Body of pancreas (tissue), 4 donors: ENCODE results near the gene DOCK2. TPM values are rescaled to one million over a fixed set of nuclear protein-coding genes. Genes with fewer than 3 reads are reported as not detected.
"Not testable (repeated sequence)": the region's sequence is repeated elsewhere in the genome, so short reads cannot be mapped to it uniquely, and the experiment has no call there.

Source experiments
- ATAC-seq: fragments of 150-250 bp; one replicate; pipeline ENCODE4 v1.9.1; 2016
- DNase-seq, 4 donors: peaks; one replicate each; pipeline ENCODE4 v3.0.0-alpha.2; 2019
- H3K27ac ChIP-seq, 4 donors: fragments of 200-600 bp; sonication (generic); 1 replicate in 3 of 4; 2 replicates in 1 of 4; pipeline versions ENCODE4 v1.5.1 to v1.6.1; 2016 to 2019; ENCODE audit warnings: mild to moderate bottlenecking in 1 of 4, mixed read lengths in 1 of 4, moderate library complexity in 1 of 4
- H3K27me3 ChIP-seq, 2 donors: fragments of 200-600 bp; sonication (generic); one replicate each; pipeline ENCODE4 v1.6.0; 2016; ENCODE audit warnings: mild to moderate bottlenecking in 1 of 2
- H3K36me3 ChIP-seq, 2 donors: fragments of 200-600 bp; sonication (generic); replicated peaks in 1 of 2; 2 replicates each; pipeline ENCODE4 v1.5.1; 2016; ENCODE audit warnings: low read depth in 2 of 2; ENCODE audit not compliant: insufficient read depth in 1 of 2
- H3K4me1 ChIP-seq: fragments of 200-600 bp; sonication (generic); one replicate; pipeline ENCODE4 v1.6.0; 2016
- H3K4me3 ChIP-seq, 2 donors: fragments of 200-600 bp; sonication (generic); 1 replicate in 1 of 2; 2 replicates in 1 of 2; pipeline ENCODE4 v1.5.1; 2016 to 2019
- H3K9me3 ChIP-seq, 3 donors: fragments of 200-600 bp; sonication (generic); 1 replicate in 2 of 3; 2 replicates in 1 of 3; pipeline ENCODE4 v1.5.1; 2016
- CTCF ChIP-seq, 7 experiments: fragments of 450-650 bp in 4 of 7; fragments of 200-600 bp in 3 of 7; sonication (generic) in 3 of 7; IDR thresholded peaks; one replicate each; pipeline ENCODE4 v1.5.1; 2016 to 2019; ENCODE audit warnings: antibody characterized with exemption in 7 of 7
- POLR2A ChIP-seq, 3 donors: fragments of 450-650 bp; IDR thresholded peaks; one replicate each; pipeline ENCODE4 v1.6.1; 2016; ENCODE audit warnings: antibody characterized with exemption in 3 of 3, mild to moderate bottlenecking in 2 of 3
- WGBS, 2 donors: methylation state at CpG; one replicate each; pipeline ENCODE4 v1.1.5; 2017; 5-methylcytosine and 5-hydroxymethylcytosine counted together
- intact Hi-C: fragments of 100-400 bp; cut with DNase I; formaldehyde crosslinking; loops from one replicate; pipeline ENCODE4 v1.15.1; 2023
- total RNA-seq, 2 donors: library from RNA; depleted of rRNA; stranded (reverse); fragments of >200 nt; gene quantifications; one replicate each; pipeline ENCODE4 v1.1.0, GENCODE V29; 2016

Gene DOCK2
- total RNA-seq, 2 donors from 2014 or later: 3.1 to 7.6 TPM

GRCh38 chr5:169657127-169657526 is 20.1 kb downstream of the DOCK2 start:
- DNase-seq: no peak
- Histone ChIP-seq H3K4me3 (no peak overlapping the region), H3K27me3 (no peaks in the 10 kb centered on the region), H3K9me3 (no peaks in the 10 kb centered on the region), H3K4me1 (no peaks in the 10 kb centered on the region), H3K27ac (no peak overlapping the region), H3K36me3 (no peaks in the 10 kb centered on the region)
- ATAC-seq: no peak
- no peak for TF ChIP-seq POLR2A (IDR thresholded peaks at IDR 0.05)
- no peak for TF ChIP-seq CTCF (IDR thresholded peaks at IDR 0.05)
- 74 to 86% methylated on average over 1 of the region's 1 CpG for WGBS, 2 donors
- intact Hi-C loops: no loop called here

- H3K27me3 ChIP-seq, H3K27ac ChIP-seq, H3K4me1 ChIP-seq, H3K9me3 ChIP-seq, ATAC-seq, DNase-seq, H3K4me3 ChIP-seq, H3K36me3 ChIP-seq, intact Hi-C loops: not testable (repeated sequence)
- WGBS, 2 donors: 62 to 63% methylated on average over 3 of the region's 3 CpGs
These were observed 25.4 kb downstream of the DOCK2 start for GRCh38 chr5:169662451-169662850.

GRCh38 chr5:169663537-169663936 is 26.5 kb downstream of the DOCK2 start:
- no peak for DNase-seq
- Histone ChIP-seq H3K9me3 (no peaks in the 10 kb centered on the region), H3K36me3 (no peaks in the 10 kb centered on the region), H3K27ac (no peak overlapping the region), H3K4me3 (no peak overlapping the region), H3K27me3 (no peaks in the 10 kb centered on the region), H3K4me1 (no peaks in the 10 kb centered on the region)
- intact Hi-C loops: no loop called here
- 26 to 47% methylated on average over 1 of the region's 1 CpG for WGBS, 2 donors
- ATAC-seq: no peak
- TF ChIP-seq CTCF (IDR thresholded peaks at IDR 0.05): no peak
- TF ChIP-seq POLR2A (IDR thresholded peaks at IDR 0.05): no peak

GRCh38 chr5:169666365-169666764 is 29.3 kb downstream of the DOCK2 start:
- H3K4me3 ChIP-seq: no peak overlapping the region
- no peaks in the 10 kb centered on the region for H3K4me1 ChIP-seq
- no peaks in the 10 kb centered on the region for H3K9me3 ChIP-seq
- no peak for TF ChIP-seq POLR2A (IDR thresholded peaks at IDR 0.05)
- no peak for TF ChIP-seq CTCF (IDR thresholded peaks at IDR 0.05)
- H3K36me3 ChIP-seq: no peaks in the 10 kb centered on the region
- H3K27ac ChIP-seq: no peak overlapping the region
- no peak for ATAC-seq
- WGBS, 2 donors: 50 to 67% methylated on average over 4 of the region's 4 CpGs
- DNase-seq: no peak
- intact Hi-C loops: no loop called here
- H3K27me3 ChIP-seq: no peaks in the 10 kb centered on the region

DNA sequence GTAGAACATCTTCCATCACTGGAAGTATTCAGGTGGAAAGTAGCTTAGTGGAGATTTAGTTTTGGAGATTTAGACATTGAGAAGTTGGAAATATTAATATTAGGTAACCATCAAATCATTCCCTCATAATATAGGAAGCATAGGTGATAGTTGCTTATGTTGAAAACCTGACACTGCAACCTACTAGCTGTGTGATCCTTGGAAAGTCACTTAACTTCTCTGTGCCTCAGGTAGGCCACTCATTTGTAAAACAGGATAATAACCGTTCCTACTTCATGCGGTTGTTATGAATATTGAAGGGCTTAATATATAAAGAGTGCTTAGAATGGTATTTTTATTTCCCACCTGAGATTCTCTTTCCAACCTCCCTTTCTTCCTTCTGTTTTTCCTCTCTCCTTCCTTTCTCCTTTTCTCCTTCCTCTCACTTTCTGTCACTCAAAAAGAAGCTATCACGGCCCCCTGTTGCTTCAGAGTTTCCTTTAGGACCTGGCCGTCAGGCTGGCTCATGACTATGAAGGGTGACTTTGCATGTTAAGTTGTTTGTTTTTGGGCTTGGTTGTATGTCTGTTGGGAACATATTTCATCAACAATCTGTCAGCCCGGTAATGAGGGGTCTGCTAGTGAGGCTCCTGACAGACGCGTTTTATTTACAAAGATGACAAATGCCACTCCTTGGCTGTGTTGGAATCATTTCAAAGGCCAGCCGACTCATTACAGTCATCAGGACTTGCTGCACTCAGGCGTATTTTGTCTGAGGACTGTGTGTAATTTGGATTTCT is 31.0 kb downstream of the DOCK2 start:
- TF ChIP-seq POLR2A (IDR thresholded peaks at IDR 0.05) (no peak), CTCF (IDR thresholded peaks at IDR 0.05) (no peak)
- ATAC-seq: no peak
- Histone ChIP-seq H3K27me3 (no peaks in the 10 kb centered on the region), H3K36me3 (no peaks in the 10 kb centered on the region), H3K9me3 (no peaks in the 10 kb centered on the region), H3K27ac (no peak overlapping the region), H3K4me1 (no peaks in the 10 kb centered on the region), H3K4me3 (no peak overlapping the region)
- WGBS, 2 donors: 29 to 35% methylated on average over 9 of the region's 9 CpGs
- intact Hi-C loops: no loop called here
- no peak for DNase-seq
